Duodenal mucosa (tissue), 2 donors: ENCODE results near the gene GEMIN2.
"Not testable (repeated sequence)": the region's sequence is repeated elsewhere in the genome, so short reads cannot be mapped to it uniquely, and the experiment has no call there.

ENCODE experiments used
- H3K27ac ChIP-seq: one replicate; pipeline ENCODE4 v1.7.0; 2013; ENCODE audit warnings: low read depth, low read length
- H3K27me3 ChIP-seq, 2 donors: one replicate each; pipeline ENCODE4 v1.7.0; 2013; ENCODE audit warnings: low read length in 2 of 2, control low read depth in 1 of 2; ENCODE audit not compliant: insufficient read depth in 2 of 2, control insufficient read depth in 1 of 2
- H3K36me3 ChIP-seq, 2 donors: one replicate each; pipeline ENCODE4 v1.7.0; 2013; ENCODE audit warnings: low read length in 2 of 2, control low read depth in 1 of 2; ENCODE audit not compliant: insufficient read depth in 2 of 2, control insufficient read depth in 1 of 2
- H3K4me1 ChIP-seq, 2 donors: one replicate each; pipeline ENCODE4 v1.7.0; 2013; ENCODE audit warnings: low read length in 2 of 2, control low read depth in 1 of 2; ENCODE audit not compliant: insufficient read depth in 2 of 2, control insufficient read depth in 1 of 2
- H3K4me3 ChIP-seq, 2 donors: one replicate each; pipeline ENCODE4 v1.7.0; 2013; ENCODE audit warnings: low read length in 2 of 2, low read depth in 1 of 2
- H3K9ac ChIP-seq, 2 donors: one replicate each; pipeline ENCODE4 v1.7.0; 2013; ENCODE audit warnings: low read length in 2 of 2, low read depth in 1 of 2
- H3K9me3 ChIP-seq, 2 donors: one replicate each; pipeline ENCODE4 v1.7.0; 2013; ENCODE audit warnings: low read length in 2 of 2, control low read depth in 1 of 2; ENCODE audit not compliant: control insufficient read depth in 1 of 2

Gene GEMIN2

GRCh38 chr14:39114073-39114838 is at the start of gene GEMIN2:
Gene GEMIN2, plus strand, starts transcription at chr14:39114323. Its CDS starts 16 bp downstream, at chr14:39114339.
- Histone ChIP-seq H3K9ac (peak within 1 kb of the TSS; percentile 78 to 90), H3K27ac (peak within 1 kb of the TSS; percentile 48), H3K27me3 (no peaks in the 10 kb centered on the region), H3K4me1 (peaks cover 10% of the 10 kb centered on the region in 2 donors), H3K9me3 (no peaks in the 10 kb centered on the region), H3K36me3 (peaks cover 0 to 12% of the 10 kb centered on the region in 2 donors), H3K4me3 (peak within 1 kb of the TSS; percentile 86 to 88)

GRCh38 chr14:39069169-39069805 is 44.8 kb upstream of the GEMIN2 start:
- H3K27me3 ChIP-seq, H3K9ac ChIP-seq, H3K9me3 ChIP-seq, H3K4me3 ChIP-seq, H3K4me1 ChIP-seq, H3K27ac ChIP-seq: not testable (repeated sequence)
- peaks cover 16 to 63% of the 10 kb centered on the region in 2 donors for H3K36me3 ChIP-seq

GRCh38 chr14:39069923-39070322 is 44.2 kb upstream of the GEMIN2 start:
- Histone ChIP-seq H3K9ac (no peak overlapping the region), H3K4me1 (peaks cover 3 to 5% of the 10 kb centered on the region in 2 donors), H3K4me3 (no peak overlapping the region), H3K27me3 (no peaks in the 10 kb centered on the region), H3K36me3 (peaks cover 11 to 58% of the 10 kb centered on the region in 2 donors), H3K9me3 (no peaks in the 10 kb centered on the region), H3K27ac (no peak overlapping the region)

GRCh38 chr14:39071096-39071495 is 43.0 kb upstream of the GEMIN2 start:
- Histone ChIP-seq H3K4me3 (no peak overlapping the region), H3K4me1 (peaks cover 3 to 5% of the 10 kb centered on the region in 2 donors), H3K36me3 (peaks cover 14 to 57% of the 10 kb centered on the region in 2 donors), H3K27me3 (no peaks in the 10 kb centered on the region), H3K27ac (no peak overlapping the region), H3K9me3 (no peaks in the 10 kb centered on the region), H3K9ac (no peak overlapping the region)

- Histone ChIP-seq H3K27me3 (no peaks in the 10 kb centered on the region), H3K9me3 (no peaks in the 10 kb centered on the region), H3K9ac (no peak overlapping the region), H3K4me3 (no peak overlapping the region), H3K36me3 (peaks cover 20 to 55% of the 10 kb centered on the region in 2 donors), H3K4me1 (no peaks in the 10 kb centered on the region), H3K27ac (no peak overlapping the region)
Observed at GRCh38 chr14:39080886-39081285, 33.2 kb upstream of the GEMIN2 start.

- H3K4me3 ChIP-seq: no peak overlapping the region
- no peak overlapping the region for H3K27ac ChIP-seq
- peaks cover 19 to 70% of the 10 kb centered on the region in 2 donors for H3K36me3 ChIP-seq
- H3K4me1 ChIP-seq: no peaks in the 10 kb centered on the region
- H3K9me3 ChIP-seq: no peaks in the 10 kb centered on the region
- no peak overlapping the region for H3K9ac ChIP-seq
- H3K27me3 ChIP-seq: no peaks in the 10 kb centered on the region
Observed at GRCh38 chr14:39083127-39083526, 31.0 kb upstream of the GEMIN2 start.

GRCh38 chr14:39085933-39086332 is 28.2 kb upstream of the GEMIN2 start:
- H3K4me3 ChIP-seq: no peak overlapping the region
- no peak overlapping the region for H3K27ac ChIP-seq
- no peaks in the 10 kb centered on the region for H3K9me3 ChIP-seq
- H3K27me3 ChIP-seq: no peaks in the 10 kb centered on the region
- no peak overlapping the region for H3K9ac ChIP-seq
- H3K36me3 ChIP-seq: peaks cover 26 to 78% of the 10 kb centered on the region in 2 donors
- no peaks in the 10 kb centered on the region for H3K4me1 ChIP-seq

GRCh38 chr14:39087493-39087892 is 26.6 kb upstream of the GEMIN2 start:
- no peak overlapping the region for H3K4me3 ChIP-seq
- H3K36me3 ChIP-seq: peaks cover 31 to 85% of the 10 kb centered on the region in 2 donors
- H3K9me3 ChIP-seq: no peaks in the 10 kb centered on the region
- H3K9ac ChIP-seq: no peak overlapping the region
- H3K4me1 ChIP-seq: peaks cover 0 to 8% of the 10 kb centered on the region in 2 donors
- no peaks in the 10 kb centered on the region for H3K27me3 ChIP-seq
- H3K27ac ChIP-seq: no peak overlapping the region

- Histone ChIP-seq H3K27me3 (no peaks in the 10 kb centered on the region), H3K4me3 (no peak overlapping the region), H3K9ac (no peak overlapping the region), H3K9me3 (no peaks in the 10 kb centered on the region), H3K4me1 (peaks cover 0 to 12% of the 10 kb centered on the region in 2 donors), H3K36me3 (peaks cover 32 to 83% of the 10 kb centered on the region in 2 donors), H3K27ac (no peak overlapping the region)
Observed at GRCh38 chr14:39090548-39091111, 23.5 kb upstream of the GEMIN2 start.

GRCh38 chr14:39091716-39092115 is 22.4 kb upstream of the GEMIN2 start:
- Histone ChIP-seq H3K4me3 (no peak overlapping the region), H3K27ac (no peak overlapping the region), H3K36me3 (peaks cover 32 to 75% of the 10 kb centered on the region in 2 donors), H3K9me3 (no peaks in the 10 kb centered on the region), H3K27me3 (no peaks in the 10 kb centered on the region), H3K9ac (no peak overlapping the region), H3K4me1 (peaks cover 0 to 12% of the 10 kb centered on the region in 2 donors)
